Measurements from ENCODE around the gene ZNF750.
A peak's percentile ranks its signal among the peaks of the same experiment; 100 is the strongest.

The ZNF750 gene

GRCh38 chr17:82873521-82873920 lies 33.7 kb upstream of the ZNF750 start:
- DNase-seq (ENCODE audit: low spot score) = no peak

DNA sequence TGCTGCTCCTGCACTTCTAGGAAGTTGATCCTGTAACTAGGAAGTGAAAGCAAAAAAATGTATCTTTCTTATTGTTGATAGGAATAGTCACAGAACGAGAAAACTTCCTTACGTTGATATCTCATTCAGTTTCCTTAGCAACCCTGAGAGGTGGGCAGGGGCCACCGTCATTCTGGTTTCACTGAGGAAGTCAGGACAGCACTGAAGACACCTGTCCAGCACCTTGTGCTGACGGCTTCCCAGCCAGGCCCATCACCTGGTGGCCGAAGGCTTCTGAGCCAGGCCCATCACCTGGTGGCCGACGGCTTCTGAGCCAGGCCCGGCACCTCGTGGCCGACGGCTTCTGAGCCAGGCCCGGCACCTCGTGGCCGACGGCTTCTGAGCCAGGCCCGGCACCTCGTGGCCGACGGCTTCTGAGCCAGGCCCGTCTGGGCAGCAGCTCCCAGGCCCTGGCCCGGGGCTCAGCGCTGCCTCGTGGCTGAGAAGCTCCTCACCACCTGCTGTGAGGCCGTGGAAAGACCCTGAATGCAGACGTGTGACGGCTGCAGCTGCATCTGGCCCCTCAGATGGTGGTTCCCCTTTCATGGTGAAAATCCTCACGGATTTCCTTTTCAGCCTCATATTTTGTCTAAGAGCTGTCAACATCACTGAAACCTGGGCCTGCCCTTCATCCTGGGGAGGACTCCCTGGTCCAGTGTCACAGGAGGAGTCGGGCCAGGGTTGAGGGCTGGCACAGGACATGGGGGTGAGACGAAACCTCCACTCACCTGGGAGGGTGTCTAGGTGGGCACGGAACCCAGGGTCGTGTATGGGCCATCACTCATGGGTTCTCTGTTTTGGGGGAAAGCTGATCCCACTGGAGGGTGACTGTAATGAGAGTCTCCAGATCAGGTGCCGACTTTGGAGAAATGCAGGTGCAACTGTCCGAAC lies 33.0 kb upstream of the ZNF750 start:
- DNase-seq (ENCODE audit: low spot score) = no peak

GRCh38 chr17:82871776-82872561 lies 32.1 kb upstream of the ZNF750 start:
- DNase-seq (ENCODE audit: low spot score) = no peak

- no peak for DNase-seq (ENCODE audit: low spot score)
Observed at GRCh38 chr17:82871056-82871775, 31.4 kb upstream of the ZNF750 start.

GRCh38 chr17:82870541-82870940 lies 30.7 kb upstream of the ZNF750 start:
- DNase-seq (ENCODE audit: low spot score) = no peak

GRCh38 chr17:82870091-82870491 lies 30.3 kb upstream of the ZNF750 start:
- no peak for DNase-seq (ENCODE audit: low spot score)

- DNase-seq (ENCODE audit: low spot score) = no peak
Observed at GRCh38 chr17:82869536-82869935, 29.7 kb upstream of the ZNF750 start.

DNA sequence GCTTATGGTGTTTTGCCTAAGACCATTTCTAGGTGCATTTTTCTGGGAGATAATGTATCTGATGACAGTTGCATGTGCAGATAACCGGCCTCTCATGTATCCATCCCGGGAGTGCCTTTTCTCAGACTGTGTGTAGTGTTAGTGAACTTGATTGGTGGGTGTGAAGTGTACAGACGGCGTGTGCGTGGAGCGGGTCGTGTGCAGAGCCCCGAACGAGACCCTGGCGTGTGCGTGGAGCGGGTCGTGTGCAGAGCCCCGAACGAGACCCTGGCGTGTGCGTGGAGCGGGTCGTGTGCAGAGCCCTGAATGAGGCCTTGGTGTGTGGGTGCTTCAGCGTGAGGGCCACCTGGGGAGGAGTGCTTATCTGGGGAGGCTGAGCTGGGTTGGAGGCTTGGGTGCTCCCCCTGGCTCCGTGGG lies 28.9 kb upstream of the ZNF750 start:
- DNase-seq (ENCODE audit: low spot score) = no peak

- DNase-seq (ENCODE audit: low spot score) = no peak
Observed at GRCh38 chr17:82867763-82868325, 28.0 kb upstream of the ZNF750 start.

DNA sequence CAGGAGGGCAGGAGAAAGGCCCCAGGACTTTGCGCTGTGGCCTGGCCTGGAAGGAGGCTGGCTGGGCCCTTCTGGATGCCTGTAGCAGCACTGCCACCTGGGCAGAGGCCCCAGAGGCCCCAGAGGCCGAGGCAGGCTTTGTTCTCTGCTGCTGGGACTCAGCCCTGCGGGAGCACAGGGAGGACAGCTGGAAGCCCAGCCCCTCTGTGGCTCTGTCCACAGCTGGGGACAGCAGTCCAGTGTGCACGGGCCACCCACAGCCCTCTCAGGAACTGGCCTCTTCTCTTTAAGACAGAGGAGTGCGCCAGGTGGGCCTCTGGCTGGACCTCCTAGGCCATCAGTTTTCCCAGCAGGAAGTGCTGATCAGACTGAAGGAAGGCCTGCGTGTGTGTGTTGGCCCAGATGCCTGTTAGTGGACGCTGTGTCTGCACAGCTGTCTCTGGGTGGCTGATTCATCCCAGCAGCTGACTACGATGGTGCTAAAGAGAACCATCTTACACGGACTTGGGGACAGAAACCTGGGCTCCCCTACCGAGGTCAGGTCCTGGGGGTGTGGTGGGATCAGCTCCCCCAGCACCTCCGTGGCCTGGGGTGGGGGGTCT lies 26.9 kb upstream of the ZNF750 start:
- DNase-seq (ENCODE audit: low spot score) = peak; percentile 41

DNA sequence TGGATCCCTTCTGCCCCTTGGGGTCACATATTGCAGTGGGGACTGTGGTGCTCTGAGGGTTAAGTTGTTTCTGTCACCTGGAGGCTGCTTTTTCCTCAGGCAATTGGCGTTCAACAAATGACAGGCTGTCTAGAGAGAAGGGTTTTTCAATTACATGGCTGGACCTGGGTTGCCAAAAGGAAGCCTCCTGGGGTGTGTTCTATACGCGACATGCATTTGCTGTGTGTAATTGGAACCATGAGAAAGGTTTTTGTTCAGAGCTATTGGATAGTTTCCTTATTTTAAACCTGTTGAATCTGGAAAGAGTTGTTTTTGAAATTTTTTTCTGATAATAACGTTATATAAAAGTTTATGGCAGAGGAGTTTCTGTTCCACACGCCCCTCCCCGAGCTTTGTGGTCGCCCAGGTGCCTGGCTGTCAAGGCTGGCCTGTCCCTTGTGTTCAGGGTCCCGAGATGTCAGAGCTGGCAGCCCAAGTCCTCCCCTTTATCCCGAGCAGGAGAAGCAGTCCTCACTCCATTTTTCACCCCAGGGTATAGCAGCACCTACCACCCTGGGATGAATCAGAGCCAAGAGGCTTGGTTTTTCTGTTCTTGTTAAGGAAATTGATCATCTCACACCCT lies 26.1 kb upstream of the ZNF750 start:
- DNase-seq (ENCODE audit: low spot score) = no peak

DNA sequence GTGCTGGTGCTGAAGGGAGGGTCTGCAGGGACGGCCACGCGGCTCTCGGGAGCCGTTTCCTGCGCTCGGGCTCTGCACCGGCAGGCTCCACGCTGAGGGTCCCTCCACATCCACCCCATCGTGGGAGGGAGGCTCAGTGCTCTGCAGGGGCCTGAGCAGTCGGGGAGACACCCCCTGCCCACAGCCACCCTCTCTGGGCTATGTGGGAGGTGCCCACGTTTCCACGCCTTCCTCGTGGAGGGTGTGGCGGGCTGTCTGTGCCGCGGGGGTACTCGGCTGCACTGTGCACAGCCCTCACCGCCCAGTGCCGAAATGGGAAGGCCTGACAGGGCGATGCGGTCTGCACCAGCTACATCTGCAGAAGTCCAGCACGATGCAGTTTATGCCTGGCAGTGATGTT lies 25.5 kb upstream of the ZNF750 start:
- no peak for DNase-seq (ENCODE audit: low spot score)

DNA sequence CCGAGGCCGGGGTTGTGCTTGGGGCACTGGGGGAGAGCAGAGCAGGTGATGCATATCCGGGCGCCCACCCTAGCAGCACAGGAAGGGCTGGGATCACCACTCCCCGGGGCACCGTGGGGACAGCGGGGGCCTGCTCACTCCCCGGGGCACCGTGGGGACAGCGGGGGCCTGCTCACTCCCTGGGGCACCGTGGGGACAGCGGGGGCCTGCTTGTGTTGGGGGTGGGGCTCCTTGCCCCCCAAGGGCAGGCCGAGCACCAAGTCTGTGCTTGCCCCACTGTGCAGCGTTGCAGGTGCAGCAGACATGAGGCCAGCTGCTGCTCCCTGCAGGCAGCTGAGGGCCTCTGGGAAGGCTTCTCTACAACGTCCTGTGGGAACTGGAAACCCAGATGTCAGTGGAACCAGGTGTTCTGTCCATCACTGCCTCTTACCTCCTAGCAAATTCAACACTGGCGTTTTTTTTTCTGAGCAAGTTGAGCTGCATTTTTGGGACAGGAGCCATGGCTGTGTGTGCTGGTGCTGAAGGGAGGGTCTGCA lies 25.0 kb upstream of the ZNF750 start:
- peak; percentile 41 for DNase-seq (ENCODE audit: low spot score)

DNA sequence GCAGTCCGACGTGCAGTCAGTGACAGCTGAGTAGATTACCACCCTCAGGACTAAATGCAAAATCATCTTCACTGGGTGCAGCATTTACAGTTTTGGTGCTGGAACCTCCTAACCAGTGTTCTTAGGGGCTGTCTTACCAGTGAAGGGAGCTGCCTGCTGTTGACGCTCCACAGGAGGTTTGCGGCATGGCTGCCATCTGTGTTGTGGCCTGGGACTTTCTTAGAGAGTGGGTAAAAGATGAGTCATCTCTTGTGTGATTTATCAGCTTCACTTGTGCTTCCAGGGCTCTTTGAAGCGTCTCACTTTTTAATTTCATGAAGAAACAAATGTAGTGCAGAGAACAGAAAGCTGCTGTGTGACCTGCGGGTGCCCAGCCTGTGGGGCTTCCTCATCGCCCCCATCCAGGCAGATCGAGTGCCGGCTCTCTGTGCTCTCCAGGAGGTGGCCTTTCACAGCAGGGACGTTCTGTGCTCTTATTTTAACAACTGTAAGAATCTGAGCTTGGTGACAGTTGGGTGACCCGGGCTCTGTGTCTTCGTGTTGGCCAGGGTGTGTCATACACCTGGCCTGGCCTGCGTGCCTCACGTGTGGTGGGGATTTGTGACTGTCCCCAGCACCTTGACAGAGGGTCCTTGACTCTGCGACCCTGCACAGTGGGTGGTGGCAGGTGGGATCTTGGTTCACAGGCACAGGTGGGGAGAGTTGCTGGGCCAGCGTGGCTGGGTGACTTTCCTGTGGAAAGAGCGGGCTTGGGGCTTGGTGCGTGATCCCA lies 24.3 kb upstream of the ZNF750 start:
- DNase-seq (ENCODE audit: low spot score) = peak; percentile 35

DNA sequence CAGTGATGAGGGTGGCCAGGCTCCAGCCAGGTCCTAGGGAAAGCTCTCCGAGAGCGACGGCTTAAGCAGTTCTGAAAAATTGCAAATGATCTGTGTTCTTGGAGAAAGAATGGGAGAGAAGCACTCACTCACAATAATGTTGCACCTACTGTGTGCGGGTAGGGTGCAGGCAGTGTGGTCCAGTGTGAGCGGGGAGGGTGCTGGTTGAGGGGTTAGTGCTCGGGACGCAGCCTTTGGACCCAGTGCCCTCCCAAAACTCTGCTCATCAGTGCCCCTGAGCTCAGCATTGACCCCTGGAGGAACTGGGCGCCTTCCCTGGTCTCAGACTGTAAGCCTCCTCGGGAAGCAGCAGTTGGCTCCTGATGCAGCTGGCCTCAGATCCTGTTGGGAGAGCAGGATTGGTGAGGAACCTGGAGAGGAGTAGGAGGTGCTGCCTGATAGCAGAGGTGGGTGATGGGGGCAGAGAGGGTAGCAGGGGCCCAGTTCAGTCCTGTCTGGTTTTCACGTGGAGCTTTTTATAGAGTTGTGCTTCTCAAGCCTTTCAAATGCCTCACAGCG lies 23.6 kb upstream of the ZNF750 start:
- no peak for DNase-seq (ENCODE audit: low spot score)

DNA sequence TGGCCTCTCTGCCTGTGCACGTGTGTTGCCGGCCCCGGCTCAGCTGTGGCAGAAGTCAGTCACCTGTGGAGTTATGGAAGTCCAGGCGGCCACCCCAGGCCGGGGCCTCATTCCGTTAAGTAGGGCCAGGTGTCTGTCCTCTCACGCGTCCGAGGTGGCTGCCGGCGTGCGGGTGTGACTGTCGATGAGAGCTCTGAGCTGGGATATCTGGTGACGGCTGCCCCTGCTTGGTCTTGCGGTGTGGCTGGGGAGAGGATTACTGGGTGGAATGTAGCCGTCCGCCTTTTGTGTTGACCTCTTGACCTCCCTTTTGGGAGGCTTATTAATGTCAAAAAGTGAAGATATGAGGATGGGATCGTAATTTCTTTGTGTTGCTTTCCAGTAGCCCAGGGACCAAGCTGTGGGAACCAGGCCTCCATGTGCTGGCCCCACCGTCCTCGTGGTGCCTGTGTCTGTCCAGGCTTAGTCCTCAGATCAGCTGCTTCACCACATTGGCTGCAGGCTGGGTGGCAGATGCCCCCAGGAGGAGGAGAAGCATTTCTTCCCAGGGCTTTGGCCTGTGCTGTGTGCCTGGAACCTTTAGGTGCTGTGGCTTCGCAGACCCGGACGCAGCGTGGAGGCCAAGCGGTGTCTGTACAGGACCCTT lies 23.0 kb upstream of the ZNF750 start:
- DNase-seq (ENCODE audit: low spot score) = no peak

DNA sequence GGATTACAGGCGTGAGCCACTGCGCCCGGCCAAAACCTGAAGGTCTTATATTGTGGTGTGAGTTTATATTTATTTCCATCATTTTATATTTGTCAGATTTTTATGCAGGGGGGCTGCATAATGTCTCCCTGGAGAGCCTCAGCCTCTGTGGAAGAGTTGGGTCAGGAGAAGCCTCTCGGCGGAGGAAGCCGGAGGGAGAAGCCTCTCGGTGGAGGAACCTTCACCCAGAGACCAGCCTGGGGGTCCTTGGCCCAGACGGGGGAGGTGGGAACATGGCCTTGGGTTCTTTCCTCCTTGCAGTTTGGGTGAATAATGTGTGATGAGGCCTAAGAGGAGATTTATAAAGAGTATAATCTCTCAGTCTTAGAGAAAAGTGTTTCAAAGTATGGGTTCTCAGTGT lies 22.4 kb upstream of the ZNF750 start:
- no peak for DNase-seq (ENCODE audit: low spot score)

DNA sequence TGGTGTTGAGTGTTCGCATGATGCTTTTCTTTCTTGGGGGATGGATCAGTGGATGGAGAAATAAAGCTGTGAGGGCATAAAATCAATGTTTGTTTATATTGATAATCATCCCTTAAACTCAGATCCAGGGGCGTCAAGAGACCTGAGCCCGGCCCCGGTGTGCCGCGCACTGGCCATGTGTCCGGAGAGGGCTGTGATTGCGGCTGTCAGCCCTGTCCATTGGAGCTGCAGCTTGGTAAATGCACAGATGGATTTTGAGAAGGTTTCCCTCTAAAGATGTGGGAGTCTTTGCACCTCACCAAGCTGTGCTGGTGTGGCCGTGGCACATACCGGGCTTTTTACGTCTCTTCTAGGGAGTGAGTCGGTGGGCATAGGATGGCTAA lies 21.6 kb upstream of the ZNF750 start:
- DNase-seq (ENCODE audit: low spot score) = no peak

Data from SK-N-DZ (cell line).